Fibroblast of the aortic adventitia (primary cell): ENCODE measurements around the gene GPR176. TPM values are rescaled to one million over a fixed set of nuclear protein-coding genes. Genes with fewer than 3 reads are reported as not detected.
A peak's percentile ranks its signal among the peaks of the same experiment; 100 is the strongest.

Source experiments
- DNase-seq: peaks from one replicate; pipeline ENCODE4 v3.0.0-alpha.2; 2010; ENCODE audit warnings: low read depth
- H3K4me3 ChIP-seq: 2 replicates; pipeline ENCODE4 v1.5.1; 2011; ENCODE audit warnings: low read depth, mild to moderate bottlenecking, control low read depth, low read length, moderate library complexity
- CTCF ChIP-seq: IDR thresholded peaks from 2 replicates; pipeline ENCODE4 v1.5.1; 2011; ENCODE audit warnings: mild to moderate bottlenecking, low read length, control low read depth, inconsistent platforms; ENCODE audit not compliant: insufficient read depth
- total RNA-seq: library from RNA; depleted of rRNA; stranded (reverse); fragments of >200 nt; gene quantifications from 2 replicates; pipeline ENCODE4 v1.2.3, GENCODE V29; 2012; ENCODE audit warnings: low replicate concordance

The GPR176 gene
- total RNA-seq, 1 donor: 160 TPM

GRCh38 chr15:39936681-39937080 lies 16.6 kb upstream of the GPR176 start:
- DNase-seq: no peak
- no peak overlapping the region for H3K4me3 ChIP-seq
- TF ChIP-seq CTCF: no peak

GRCh38 chr15:39936187-39936586 lies 16.1 kb upstream of the GPR176 start:
- DNase-seq: peak; percentile 68
- no peak overlapping the region for H3K4me3 ChIP-seq
- no peak for TF ChIP-seq CTCF

GRCh38 chr15:39935241-39935640 lies 15.2 kb upstream of the GPR176 start:
- peak overlapping the region; percentile 23 for H3K4me3 ChIP-seq
- no peak for TF ChIP-seq CTCF
- no peak for DNase-seq

GRCh38 chr15:39934397-39935071 lies 14.5 kb upstream of the GPR176 start:
- DNase-seq: peak; percentile 41
- no peak for TF ChIP-seq CTCF
- peak overlapping the region; percentile 77 for H3K4me3 ChIP-seq

- H3K4me3 ChIP-seq: no peak overlapping the region
- TF ChIP-seq CTCF: no peak
- DNase-seq: no peak
Observed at GRCh38 chr15:39931615-39932014, 11.5 kb upstream of the GPR176 start.

- DNase-seq: no peak
- no peak overlapping the region for H3K4me3 ChIP-seq
- TF ChIP-seq CTCF: no peak
Observed at GRCh38 chr15:39926526-39926925, 6.5 kb upstream of the GPR176 start.
